ENCODE data around the gene SCG2. TPM values are rescaled to one million over a fixed set of nuclear protein-coding genes. Genes with fewer than 3 reads are reported as not detected.

The SCG2 gene
- total RNA-seq, 1 donor from 2014 or later: 0.35 TPM

GRCh38 chr2:223558970-223559369, 43.2 kb downstream of the SCG2 start:
- no peak overlapping the region for H3K27ac Mint-ChIP-seq
- peaks cover 7% of the 10 kb centered on the region for H3K27me3 Mint-ChIP-seq
- H3K9me3 Mint-ChIP-seq: no peaks in the 10 kb centered on the region
- intact Hi-C loops (cut with micrococcal nuclease): no loop called here
- CTCF ChIA-PET: no interaction called here
- H3K4me3 Mint-ChIP-seq: no peak overlapping the region
- no peak for DNase-seq
- no peaks in the 10 kb centered on the region for H3K4me1 Mint-ChIP-seq
- TF ChIP-seq, protein P1, sequence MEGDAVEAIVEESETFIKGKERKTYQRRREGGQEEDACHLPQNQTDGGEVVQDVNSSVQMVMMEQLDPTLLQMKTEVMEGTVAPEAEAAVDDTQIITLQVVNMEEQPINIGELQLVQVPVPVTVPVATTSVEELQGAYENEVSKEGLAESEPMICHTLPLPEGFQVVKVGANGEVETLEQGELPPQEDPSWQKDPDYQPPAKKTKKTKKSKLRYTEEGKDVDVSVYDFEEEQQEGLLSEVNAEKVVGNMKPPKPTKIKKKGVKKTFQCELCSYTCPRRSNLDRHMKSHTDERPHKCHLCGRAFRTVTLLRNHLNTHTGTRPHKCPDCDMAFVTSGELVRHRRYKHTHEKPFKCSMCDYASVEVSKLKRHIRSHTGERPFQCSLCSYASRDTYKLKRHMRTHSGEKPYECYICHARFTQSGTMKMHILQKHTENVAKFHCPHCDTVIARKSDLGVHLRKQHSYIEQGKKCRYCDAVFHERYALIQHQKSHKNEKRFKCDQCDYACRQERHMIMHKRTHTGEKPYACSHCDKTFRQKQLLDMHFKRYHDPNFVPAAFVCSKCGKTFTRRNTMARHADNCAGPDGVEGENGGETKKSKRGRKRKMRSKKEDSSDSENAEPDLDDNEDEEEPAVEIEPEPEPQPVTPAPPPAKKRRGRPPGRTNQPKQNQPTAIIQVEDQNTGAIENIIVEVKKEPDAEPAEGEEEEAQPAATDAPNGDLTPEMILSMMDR (IDR thresholded peaks at IDR 0.05): no peak
- H3K36me3 Mint-ChIP-seq (ENCODE audit: low read depth): no peaks in the 10 kb centered on the region
- POLR2A ChIA-PET: no interaction called here
- no peak for ATAC-seq (ENCODE audit: low read depth)

- Mint-ChIP-seq H3K9me3 (no peaks in the 10 kb centered on the region), H3K4me1 (no peaks in the 10 kb centered on the region), H3K4me3 (no peak overlapping the region), H3K27ac (no peak overlapping the region), H3K36me3 (ENCODE audit: low read depth) (no peaks in the 10 kb centered on the region), H3K27me3 (peaks cover 7% of the 10 kb centered on the region)
- POLR2A ChIA-PET: no interaction called here
- TF ChIP-seq, protein P1 (IDR thresholded peaks at IDR 0.05): no peak
- CTCF ChIA-PET: no interaction called here
- intact Hi-C loops (cut with micrococcal nuclease): no loop called here
- DNase-seq: no peak
- no peak for ATAC-seq (ENCODE audit: low read depth)
Observed at GRCh38 chr2:223554923-223555322, 47.2 kb downstream of the SCG2 start.

DNA sequence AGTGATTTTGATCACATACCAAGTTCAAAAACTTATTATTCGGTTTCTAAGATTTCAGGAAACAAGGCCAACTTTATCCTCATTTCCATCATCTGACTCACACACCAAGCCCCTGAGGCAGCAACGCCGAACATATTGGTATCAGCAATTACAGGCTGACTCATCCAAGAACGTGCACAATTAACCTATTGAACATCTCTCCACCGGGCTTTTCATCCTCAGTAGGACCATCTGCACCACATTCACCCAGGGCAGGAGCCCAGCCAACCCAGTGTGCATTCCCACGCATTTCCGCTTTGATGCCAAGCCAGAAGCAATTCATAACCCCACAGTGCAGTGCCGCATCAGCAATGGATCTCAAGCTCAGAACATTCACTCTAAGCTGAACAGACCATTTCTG, 52.9 kb downstream of the SCG2 start:
- CTCF ChIA-PET: no interaction called here
- TF ChIP-seq, protein P1 (IDR thresholded peaks at IDR 0.05): no peak
- Mint-ChIP-seq H3K9me3 (no peaks in the 10 kb centered on the region), H3K27ac (no peak overlapping the region), H3K4me1 (no peaks in the 10 kb centered on the region), H3K36me3 (ENCODE audit: low read depth) (no peaks in the 10 kb centered on the region), H3K4me3 (no peak overlapping the region), H3K27me3 (peaks cover 1% of the 10 kb centered on the region)
- ATAC-seq (ENCODE audit: low read depth): no peak
- POLR2A ChIA-PET: no interaction called here
- intact Hi-C loops (cut with micrococcal nuclease): no loop called here
- no peak for DNase-seq

DNA sequence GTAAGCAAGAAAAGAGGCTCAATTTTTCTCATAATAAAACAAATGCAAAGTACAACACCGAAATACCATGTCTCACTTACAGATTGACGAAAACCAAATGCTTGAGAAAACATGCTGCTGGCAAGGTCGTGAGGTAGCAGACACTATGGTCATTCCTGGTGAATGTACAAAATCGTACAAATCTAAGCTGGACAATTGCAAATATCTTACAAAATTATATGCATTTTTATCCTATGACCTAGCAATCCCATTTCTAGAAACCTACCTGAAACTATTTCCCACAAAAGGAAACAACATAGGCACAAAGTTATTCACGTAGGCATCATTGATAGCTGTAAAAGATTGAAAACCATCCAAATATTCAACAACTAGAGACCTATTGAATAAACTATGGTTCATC, 54.0 kb downstream of the SCG2 start:
- DNase-seq (no peak), ATAC-seq (ENCODE audit: low read depth) (no peak)
- H3K9me3 Mint-ChIP-seq: no peaks in the 10 kb centered on the region
- H3K36me3 Mint-ChIP-seq (ENCODE audit: low read depth): no peaks in the 10 kb centered on the region
- no peaks in the 10 kb centered on the region for H3K4me1 Mint-ChIP-seq
- no peak overlapping the region for H3K4me3 Mint-ChIP-seq
- TF ChIP-seq, protein P1 (IDR thresholded peaks at IDR 0.05): no peak
- POLR2A ChIA-PET: no interaction called here
- CTCF ChIA-PET: no interaction called here
- H3K27ac Mint-ChIP-seq: no peak overlapping the region
- peaks cover 1% of the 10 kb centered on the region for H3K27me3 Mint-ChIP-seq
- intact Hi-C loops (cut with micrococcal nuclease): no loop called here

Other genes starting within 250 kb of the SCG2 start
- gene AP1S3, start 235.2 kb upstream of the SCG2 start, total RNA-seq: 46.0 and 46.3 TPM in 2 replicates